ENCODE results near the gene SESN1. TPM values are rescaled to one million over a fixed set of nuclear protein-coding genes. Genes with fewer than 3 reads are reported as not detected.

SESN1 gene
- total RNA-seq, 1 experiment from 2014 or later = 1.9 TPM

GRCh38 chr6:108998485-108998884 is 96.2 kb downstream of the SESN1 start:
- no peaks in the 10 kb centered on the region for H3K9me3 ChIP-seq (ENCODE audit: low read length)
- no peak overlapping the region for H2AFZ ChIP-seq (ENCODE audit: low read length)
- no peaks in the 10 kb centered on the region for H3K36me3 ChIP-seq (ENCODE audit: insufficient read depth, low read length)
- H3K27me3 ChIP-seq (ENCODE audit: low read length) = no peaks in the 10 kb centered on the region
- H3K4me1 ChIP-seq (ENCODE audit: low read length) = no peaks in the 10 kb centered on the region
- H3K27ac ChIP-seq (ENCODE audit: low read length) = no peak overlapping the region
- no peak overlapping the region for H3K9ac ChIP-seq (ENCODE audit: low read length)
- DNase-seq = no peak
- H3K79me2 ChIP-seq (ENCODE audit: low read length) = no peaks in the 10 kb centered on the region
- no peak overlapping the region for H3K4me3 ChIP-seq (ENCODE audit: low read length)
- H3K9me2 ChIP-seq (replicated peaks; ENCODE audit: insufficient read depth, low read length) = no peaks in the 10 kb centered on the region
- no peak overlapping the region for H3K4me2 ChIP-seq (ENCODE audit: low read depth, low read length, poor library complexity, severe bottlenecking)
- no peaks in the 10 kb centered on the region for H4K20me1 ChIP-seq (ENCODE audit: insufficient read depth, low read depth, low read length)

GRCh38 chr6:108996208-108996607 is 98.4 kb downstream of the SESN1 start:
- H2AFZ ChIP-seq (ENCODE audit: low read length) = no peak overlapping the region
- no peak overlapping the region for H3K4me2 ChIP-seq (ENCODE audit: low read depth, low read length, poor library complexity, severe bottlenecking)
- DNase-seq = no peak
- H3K27ac ChIP-seq (ENCODE audit: low read length) = no peak overlapping the region
- no peaks in the 10 kb centered on the region for H3K36me3 ChIP-seq (ENCODE audit: insufficient read depth, low read length)
- H3K9me2 ChIP-seq (replicated peaks; ENCODE audit: insufficient read depth, low read length) = no peaks in the 10 kb centered on the region
- no peak overlapping the region for H3K9ac ChIP-seq (ENCODE audit: low read length)
- no peaks in the 10 kb centered on the region for H3K27me3 ChIP-seq (ENCODE audit: low read length)
- H3K4me1 ChIP-seq (ENCODE audit: low read length) = no peaks in the 10 kb centered on the region
- H3K79me2 ChIP-seq (ENCODE audit: low read length) = no peaks in the 10 kb centered on the region
- no peaks in the 10 kb centered on the region for H4K20me1 ChIP-seq (ENCODE audit: insufficient read depth, low read depth, low read length)
- H3K9me3 ChIP-seq (ENCODE audit: low read length) = no peaks in the 10 kb centered on the region
- no peak overlapping the region for H3K4me3 ChIP-seq (ENCODE audit: low read length)

- Histone ChIP-seq H2AFZ (ENCODE audit: low read length) (no peak overlapping the region), H3K27me3 (ENCODE audit: low read length) (no peaks in the 10 kb centered on the region), H3K9ac (ENCODE audit: low read length) (no peak overlapping the region)
Observed at GRCh38 chr6:108995296-108995695, 99.3 kb downstream of the SESN1 start.

GRCh38 chr6:108993876-108994275 is 100.8 kb downstream of the SESN1 start:
- Histone ChIP-seq H4K20me1 (ENCODE audit: insufficient read depth, low read depth, low read length) (no peaks in the 10 kb centered on the region), H3K9me3 (ENCODE audit: low read length) (no peaks in the 10 kb centered on the region), H3K4me3 (ENCODE audit: low read length) (no peak overlapping the region), H3K9ac (ENCODE audit: low read length) (no peak overlapping the region), H3K36me3 (ENCODE audit: insufficient read depth, low read length) (no peaks in the 10 kb centered on the region), H3K27ac (ENCODE audit: low read length) (no peak overlapping the region), H3K79me2 (ENCODE audit: low read length) (no peaks in the 10 kb centered on the region), H3K4me2 (ENCODE audit: low read depth, low read length, poor library complexity, severe bottlenecking) (no peak overlapping the region), H2AFZ (ENCODE audit: low read length) (no peak overlapping the region), H3K27me3 (ENCODE audit: low read length) (no peaks in the 10 kb centered on the region), H3K4me1 (ENCODE audit: low read length) (no peaks in the 10 kb centered on the region), H3K9me2 (replicated peaks; ENCODE audit: insufficient read depth, low read length) (no peaks in the 10 kb centered on the region)
- DNase-seq = no peak

More at GRCh38 chr6:108995296-108995695, 99.3 kb downstream of the SESN1 start:
- Histone ChIP-seq H3K4me1 (ENCODE audit: low read length) (no peaks in the 10 kb centered on the region), H3K4me2 (ENCODE audit: low read depth, low read length, poor library complexity, severe bottlenecking) (no peak overlapping the region), H3K9me3 (ENCODE audit: low read length) (no peaks in the 10 kb centered on the region), H4K20me1 (ENCODE audit: insufficient read depth, low read depth, low read length) (no peaks in the 10 kb centered on the region), H3K27ac (ENCODE audit: low read length) (no peak overlapping the region), H3K9me2 (replicated peaks; ENCODE audit: insufficient read depth, low read length) (no peaks in the 10 kb centered on the region), H3K79me2 (ENCODE audit: low read length) (no peaks in the 10 kb centered on the region), H3K4me3 (ENCODE audit: low read length) (no peak overlapping the region), H3K36me3 (ENCODE audit: insufficient read depth, low read length) (no peaks in the 10 kb centered on the region)
- no peak for DNase-seq

GRCh38 chr6:108989700-108990099 is 104.9 kb downstream of the SESN1 start:
- no peaks in the 10 kb centered on the region for H3K36me3 ChIP-seq (ENCODE audit: insufficient read depth, low read length)
- no peak overlapping the region for H3K4me2 ChIP-seq (ENCODE audit: low read depth, low read length, poor library complexity, severe bottlenecking)
- H2AFZ ChIP-seq (ENCODE audit: low read length) = no peak overlapping the region

GRCh38 chr6:108988765-108989164 is 105.9 kb downstream of the SESN1 start:
- no peak overlapping the region for H2AFZ ChIP-seq (ENCODE audit: low read length)
- H3K27me3 ChIP-seq (ENCODE audit: low read length) = no peaks in the 10 kb centered on the region
- no peak overlapping the region for H3K9ac ChIP-seq (ENCODE audit: low read length)
- H3K9me2 ChIP-seq (replicated peaks; ENCODE audit: insufficient read depth, low read length) = no peaks in the 10 kb centered on the region
- no peak overlapping the region for H3K4me3 ChIP-seq (ENCODE audit: low read length)
- no peaks in the 10 kb centered on the region for H3K36me3 ChIP-seq (ENCODE audit: insufficient read depth, low read length)
- no peak for DNase-seq
- H3K79me2 ChIP-seq (ENCODE audit: low read length) = no peaks in the 10 kb centered on the region
- H3K4me2 ChIP-seq (ENCODE audit: low read depth, low read length, poor library complexity, severe bottlenecking) = no peak overlapping the region
- H4K20me1 ChIP-seq (ENCODE audit: insufficient read depth, low read depth, low read length) = no peaks in the 10 kb centered on the region
- no peaks in the 10 kb centered on the region for H3K4me1 ChIP-seq (ENCODE audit: low read length)
- H3K27ac ChIP-seq (ENCODE audit: low read length) = no peak overlapping the region
- no peaks in the 10 kb centered on the region for H3K9me3 ChIP-seq (ENCODE audit: low read length)

More at GRCh38 chr6:108989700-108990099, 104.9 kb downstream of the SESN1 start:
- Histone ChIP-seq H3K79me2 (ENCODE audit: low read length) (no peaks in the 10 kb centered on the region), H3K9ac (ENCODE audit: low read length) (no peak overlapping the region), H3K27ac (ENCODE audit: low read length) (no peak overlapping the region), H3K27me3 (ENCODE audit: low read length) (no peaks in the 10 kb centered on the region), H3K9me2 (replicated peaks; ENCODE audit: insufficient read depth, low read length) (no peaks in the 10 kb centered on the region), H3K4me1 (ENCODE audit: low read length) (no peaks in the 10 kb centered on the region), H4K20me1 (ENCODE audit: insufficient read depth, low read depth, low read length) (no peaks in the 10 kb centered on the region), H3K9me3 (ENCODE audit: low read length) (no peaks in the 10 kb centered on the region), H3K4me3 (ENCODE audit: low read length) (no peak overlapping the region)
- DNase-seq = no peak

GRCh38 chr6:108988296-108988695 is 106.3 kb downstream of the SESN1 start:
- H3K36me3 ChIP-seq (ENCODE audit: insufficient read depth, low read length) = no peaks in the 10 kb centered on the region
- no peaks in the 10 kb centered on the region for H4K20me1 ChIP-seq (ENCODE audit: insufficient read depth, low read depth, low read length)
- no peak overlapping the region for H3K9ac ChIP-seq (ENCODE audit: low read length)
- no peak overlapping the region for H2AFZ ChIP-seq (ENCODE audit: low read length)
- H3K4me1 ChIP-seq (ENCODE audit: low read length) = no peaks in the 10 kb centered on the region
- H3K79me2 ChIP-seq (ENCODE audit: low read length) = no peaks in the 10 kb centered on the region
- H3K9me2 ChIP-seq (replicated peaks; ENCODE audit: insufficient read depth, low read length) = no peaks in the 10 kb centered on the region
- H3K27ac ChIP-seq (ENCODE audit: low read length) = no peak overlapping the region
- H3K4me3 ChIP-seq (ENCODE audit: low read length) = no peak overlapping the region
- no peak overlapping the region for H3K4me2 ChIP-seq (ENCODE audit: low read depth, low read length, poor library complexity, severe bottlenecking)
- no peaks in the 10 kb centered on the region for H3K27me3 ChIP-seq (ENCODE audit: low read length)
- no peaks in the 10 kb centered on the region for H3K9me3 ChIP-seq (ENCODE audit: low read length)
- DNase-seq = no peak

GRCh38 chr6:108987156-108987555 is 107.5 kb downstream of the SESN1 start:
- Histone ChIP-seq H3K4me2 (ENCODE audit: low read depth, low read length, poor library complexity, severe bottlenecking) (no peak overlapping the region), H3K9me2 (replicated peaks; ENCODE audit: insufficient read depth, low read length) (no peaks in the 10 kb centered on the region), H3K79me2 (ENCODE audit: low read length) (no peaks in the 10 kb centered on the region), H3K9me3 (ENCODE audit: low read length) (no peaks in the 10 kb centered on the region), H3K36me3 (ENCODE audit: insufficient read depth, low read length) (no peaks in the 10 kb centered on the region), H3K4me1 (ENCODE audit: low read length) (no peaks in the 10 kb centered on the region), H3K27me3 (ENCODE audit: low read length) (no peaks in the 10 kb centered on the region), H3K9ac (ENCODE audit: low read length) (no peak overlapping the region), H4K20me1 (ENCODE audit: insufficient read depth, low read depth, low read length) (no peaks in the 10 kb centered on the region), H3K27ac (ENCODE audit: low read length) (no peak overlapping the region), H2AFZ (ENCODE audit: low read length) (no peak overlapping the region), H3K4me3 (ENCODE audit: low read length) (no peak overlapping the region)
- no peak for DNase-seq

- Histone ChIP-seq H3K9me3 (ENCODE audit: low read length) (no peaks in the 10 kb centered on the region), H3K4me1 (ENCODE audit: low read length) (no peaks in the 10 kb centered on the region), H3K79me2 (ENCODE audit: low read length) (no peaks in the 10 kb centered on the region), H3K4me3 (ENCODE audit: low read length) (no peak overlapping the region), H3K27ac (ENCODE audit: low read length) (no peak overlapping the region), H3K9me2 (replicated peaks; ENCODE audit: insufficient read depth, low read length) (no peaks in the 10 kb centered on the region), H3K27me3 (ENCODE audit: low read length) (no peaks in the 10 kb centered on the region), H3K4me2 (ENCODE audit: low read depth, low read length, poor library complexity, severe bottlenecking) (no peak overlapping the region), H3K36me3 (ENCODE audit: insufficient read depth, low read length) (no peaks in the 10 kb centered on the region), H2AFZ (ENCODE audit: low read length) (no peak overlapping the region), H4K20me1 (ENCODE audit: insufficient read depth, low read depth, low read length) (no peaks in the 10 kb centered on the region), H3K9ac (ENCODE audit: low read length) (no peak overlapping the region)
- DNase-seq = no peak
Observed at GRCh38 chr6:108985301-108985700, 109.3 kb downstream of the SESN1 start.
